HepG2 (cell line): ENCODE data around the gene KLHL30. TPM values are rescaled to one million over a fixed set of nuclear protein-coding genes. Genes with fewer than 3 reads are reported as not detected.

Experiments used
- ATAC-seq: fragments of 200-7000 bp; cut with Tn5 transposase; 3 replicates; pipeline ENCODE4 v1.9.1; 2020; ENCODE audit warnings: mild to moderate bottlenecking, moderate library complexity
- BruUV-seq: library from RNA; stranded (reverse); fragments of 400-500 nt; replicated peaks from 2 replicates; lab custom pipeline; 2021; lab: Mats Ljungman, UMichigan
- CTCF ChIA-PET: fragments of 300-600 bp; formaldehyde crosslinking; extraction: SDS; loops from one replicate; lab custom pipeline; 2021; ENCODE audit warnings: low total read pairs, inconsistent platforms, low intra/inter-chr PET ratio; lab: Yijun Ruan, JAX
- POLR2A ChIA-PET: fragments of 350-600 bp; sonication (Branson Sonifier 250); formaldehyde crosslinking; loops from one replicate; lab custom pipeline; 2020; ENCODE audit warnings: antibody characterized with exemption, inconsistent platforms; lab: Yijun Ruan, JAX
- DNase-seq: peaks from one replicate; pipeline ENCODE4 v3.0.0-alpha.2; 2015; ENCODE audit warnings: low spot score
- FAIRE-seq: peaks from 3 replicates; lab custom pipeline; 2011; peaks lifted over from hg19 to GRCh38; lab: Jason Lieb, UNC
- H2AFZ ChIP-seq: one replicate; pipeline ENCODE4 v1.6.1; 2011; ENCODE audit warnings: low read length, inconsistent platforms
- H3K27ac ChIP-seq: fragments of 300-600 bp; 3 replicates; pipeline ENCODE4 v1.8.0; 2011; ENCODE audit warnings: mixed run types, mild to moderate bottlenecking, mixed read lengths, low read length, inconsistent platforms; ENCODE audit not compliant: insufficient read depth; ENCODE audit errors: extremely low read length
- H3K27me3 ChIP-seq, 2 experiments: fragments of 200-600 bp in 1 of 2; 2 replicates in 1 of 2; 3 replicates in 1 of 2; pipeline versions ENCODE4 v1.6.0 to v1.8.0; 2011; ENCODE audit warnings: low read length in 2 of 2, mild to moderate bottlenecking in 2 of 2, moderate library complexity in 2 of 2, inconsistent platforms in 1 of 2; ENCODE audit not compliant: insufficient read depth in 2 of 2, control insufficient read depth in 1 of 2
- H3K36me3 ChIP-seq, 2 experiments: fragments of 200-600 bp in 1 of 2; replicated peaks in 1 of 2; 2 replicates in 1 of 2; 3 replicates in 1 of 2; pipeline versions ENCODE4 v1.5.1 to v1.8.0; 2011; ENCODE audit warnings: low read length in 2 of 2, inconsistent platforms in 1 of 2; ENCODE audit not compliant: insufficient read depth in 2 of 2, control insufficient read depth in 1 of 2
- H3K4me1 ChIP-seq: 2 replicates; pipeline ENCODE4 v1.5.1; 2012; ENCODE audit warnings: low read length, inconsistent platforms; ENCODE audit not compliant: insufficient read depth
- H3K4me2 ChIP-seq: 2 replicates; pipeline ENCODE4 v1.6.0; 2011; ENCODE audit warnings: low read depth, low read length, inconsistent platforms
- H3K4me3 ChIP-seq, 3 experiments: fragments of 200-600 bp in 1 of 3; sonication (generic), shearing (Covaris generic) in 1 of 3; replicated peaks in 1 of 3; 2 replicates each; pipeline ENCODE4 v1.5.1; 2011 to 2016; ENCODE audit warnings: low read length in 3 of 3, inconsistent platforms in 2 of 3, low read depth in 2 of 3, mild to moderate bottlenecking in 2 of 3, control low read depth in 1 of 3, mixed read lengths in 1 of 3; ENCODE audit not compliant: insufficient read depth in 1 of 3
- H3K79me2 ChIP-seq: one replicate; pipeline ENCODE4 v1.6.1; 2011; ENCODE audit warnings: low read length, inconsistent platforms; ENCODE audit not compliant: insufficient read depth
- H3K9ac ChIP-seq: 2 replicates; pipeline ENCODE4 v1.6.0; 2011; ENCODE audit warnings: mild to moderate bottlenecking, low read depth, low read length, inconsistent platforms; ENCODE audit not compliant: insufficient read depth
- H3K9me3 ChIP-seq: 2 replicates; pipeline ENCODE4 v1.5.1; 2012; ENCODE audit warnings: mild to moderate bottlenecking, low read length
- H4K20me1 ChIP-seq: 2 replicates; pipeline ENCODE4 v1.6.0; 2011; ENCODE audit warnings: inconsistent platforms, mild to moderate bottlenecking, low read length, moderate library complexity; ENCODE audit not compliant: insufficient read depth
- NFE2 ChIP-seq: sonication (generic); formaldehyde crosslinking; IDR thresholded peaks from 2 replicates; pipeline ENCODE4 v1.4.0; 2020; ENCODE audit warnings: missing genetic modification reagents
- NR2C2 ChIP-seq: sonication (generic); formaldehyde crosslinking; IDR thresholded peaks from 2 replicates; pipeline ENCODE4 v1.4.0; 2020; ENCODE audit warnings: missing genetic modification reagents, mild to moderate bottlenecking, moderate library complexity, borderline replicate concordance
- NRL ChIP-seq: sonication (generic); formaldehyde crosslinking; IDR thresholded peaks from 2 replicates; pipeline ENCODE4 v1.5.0; 2020; ENCODE audit warnings: missing genetic modification reagents, mild to moderate bottlenecking, moderate library complexity, borderline replicate concordance
- POLR2A ChIP-seq, 2 experiments: IDR thresholded peaks; 2 replicates each; pipeline ENCODE4 v1.6.1; 2011; ENCODE audit warnings: low read depth in 2 of 2, low read length in 2 of 2, mild to moderate bottlenecking in 1 of 2, moderate library complexity in 1 of 2; ENCODE audit not compliant: insufficient read depth in 1 of 2
- TAF15 ChIP-seq: fragments of 200-400 bp; formaldehyde crosslinking; IDR thresholded peaks from one replicate; pipeline ENCODE4 v1.6.1; 2018; ENCODE audit warnings: mild to moderate bottlenecking, low read depth, low read length; ENCODE audit not compliant: poor library complexity, severe bottlenecking
- ZNF230 ChIP-seq: sonication (generic); formaldehyde crosslinking; IDR thresholded peaks from 2 replicates; pipeline ENCODE4 v1.4.0; 2020; ENCODE audit warnings: mild to moderate bottlenecking, missing genetic modification reagents
- ZNF792 ChIP-seq: IDR thresholded peaks from 2 replicates; pipeline ENCODE4 v1.6.1; 2016
- WGBS: methylation state at CpG from one replicate; pipeline ENCODE4 v1.1.6; 2017; ENCODE audit warnings: low lambda C conversion rate; 5-methylcytosine and 5-hydroxymethylcytosine counted together
- in situ Hi-C: cut with HindIII; loops from 2 replicates; pipeline ENCODE4 v1.10.0; 2017; ENCODE audit warnings: low pct_unique_long_range_greater_than_20kb; ENCODE audit not compliant: extremely low pct_ligation_motif_present
- intact Hi-C: fragments of 100-400 bp; cut with micrococcal nuclease; formaldehyde crosslinking; loops from one replicate; pipeline ENCODE4 v1.10.0; 2022; ENCODE audit not compliant: unreplicated experiment
- polyA plus RNA-seq, 8 experiments: library from polyadenylated mRNA; depleted of rRNA in 3 of 8; stranded (reverse) in 7 of 8; unstranded in 1 of 8; fragments of >200 nt; fragmentation: Illumina TruSeq in 4 of 8; extraction: Trizol in 4 of 8; gene quantifications; 2 replicates each; pipeline versions ENCODE4 v1.2.1 to v1.2.3, GENCODE V29; 2011 to 2016; ENCODE audit warnings: low read depth in 4 of 8, missing spikeins in 1 of 8, mixed read lengths in 1 of 8; ENCODE audit not compliant: insufficient read depth in 1 of 8
- total RNA-seq, 5 experiments: library from RNA; depleted of rRNA; stranded (reverse); fragments of >200 nt; fragmentation: Illumina TruSeq; extraction: Trizol; gene quantifications; 2 replicates each; pipeline ENCODE4 v1.2.3, GENCODE V29; 2016; ENCODE audit warnings: low read depth in 1 of 5
- TF ChIP-seq, protein P1 (sequence below): sonication (generic); formaldehyde crosslinking; IDR thresholded peaks from 2 replicates; pipeline ENCODE4 v1.8.0; 2022; ENCODE audit warnings: mild to moderate bottlenecking, missing genetic modification reagents, borderline replicate concordance
- TF ChIP-seq, protein P2 (sequence below): sonication (generic); formaldehyde crosslinking; IDR thresholded peaks from 2 replicates; pipeline ENCODE4; 2020; ENCODE audit warnings: missing genetic modification reagents, mild to moderate bottlenecking, borderline replicate concordance
- TF ChIP-seq, protein P3 (sequence below): IDR thresholded peaks from 2 replicates; pipeline ENCODE4 v1.6.1; 2016; ENCODE audit warnings: low read depth, control low read depth
- TF ChIP-seq, protein P4 (sequence below): sonication (generic); formaldehyde crosslinking; IDR thresholded peaks from 2 replicates; pipeline ENCODE4 v1.8.1; 2023; ENCODE audit warnings: mild to moderate bottlenecking, inconsistent platforms, moderate library complexity, missing genetic modification reagents, borderline replicate concordance

KLHL30 gene
- total and polyA plus RNA-seq, 2 of the 13 experiments (the other 11 are each of a cell fraction or from before 2014, with no cell fraction given), result 0.05 TPM; not detected in 1

DNA sequence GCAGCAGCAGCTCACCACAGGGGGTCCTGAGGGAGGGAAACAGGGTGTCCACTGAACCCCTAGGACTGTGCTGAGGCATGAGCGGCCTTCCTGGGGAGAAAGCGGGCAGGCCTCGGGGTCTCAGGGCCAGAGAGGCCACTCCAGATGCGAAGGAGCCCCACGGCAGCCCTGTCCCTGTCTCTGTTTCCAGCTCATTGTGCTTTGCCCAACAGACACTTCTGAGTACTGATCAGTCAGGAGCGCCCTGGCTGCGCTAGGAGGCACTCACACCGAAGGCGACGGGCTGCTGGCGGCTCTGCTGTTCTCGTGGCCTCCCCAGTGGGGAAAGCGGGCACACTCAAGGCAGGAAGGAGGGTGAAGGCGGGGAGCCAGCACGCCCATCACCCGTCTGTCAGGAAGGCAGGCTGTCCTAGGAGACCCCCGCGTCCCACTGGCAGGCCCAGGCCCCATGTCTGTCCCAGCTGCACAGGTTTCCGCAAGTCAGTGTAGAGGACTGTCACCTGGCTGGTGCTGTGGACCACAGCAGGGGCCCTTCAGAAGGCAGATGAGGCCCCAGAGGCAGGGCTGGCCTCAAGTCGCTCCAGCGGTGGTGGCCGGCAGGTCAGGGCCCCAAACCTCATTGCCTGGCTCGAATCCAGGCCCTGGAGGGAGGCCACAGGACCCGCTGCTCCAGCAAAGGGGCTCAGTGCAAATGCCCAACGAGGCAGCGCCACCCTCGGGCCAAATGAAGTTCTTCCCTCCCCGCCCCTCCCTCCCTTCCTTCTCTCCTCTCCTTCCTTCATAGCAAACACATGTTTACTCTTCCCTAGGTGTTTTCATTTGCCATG, 31.6 kb upstream of the KLHL30 start (continued):
- TF ChIP-seq, protein P1, sequence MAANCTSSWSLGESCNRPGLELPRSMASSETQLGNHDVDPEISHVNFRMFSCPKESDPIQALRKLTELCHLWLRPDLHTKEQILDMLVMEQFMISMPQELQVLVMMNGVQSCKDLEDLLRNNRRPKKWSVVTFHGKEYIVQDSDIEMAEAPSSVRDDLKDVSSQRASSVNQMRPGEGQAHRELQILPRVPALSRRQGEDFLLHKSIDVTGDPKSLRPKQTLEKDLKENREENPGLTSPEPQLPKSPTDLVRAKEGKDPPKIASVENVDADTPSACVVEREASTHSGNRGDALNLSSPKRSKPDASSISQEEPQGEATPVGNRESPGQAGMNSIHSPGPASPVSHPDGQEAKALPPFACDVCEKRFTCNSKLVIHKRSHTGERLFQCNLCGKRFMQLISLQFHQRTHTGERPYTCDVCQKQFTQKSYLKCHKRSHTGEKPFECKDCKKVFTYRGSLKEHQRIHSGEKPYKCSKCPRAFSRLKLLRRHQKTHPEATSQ, result no peak
- TF ChIP-seq NFE2 (CRISPR knock-in tag) (no peak), NR2C2 (CRISPR knock-in tag) (no peak), ZNF230 (CRISPR knock-in tag) (no peak)

DNA sequence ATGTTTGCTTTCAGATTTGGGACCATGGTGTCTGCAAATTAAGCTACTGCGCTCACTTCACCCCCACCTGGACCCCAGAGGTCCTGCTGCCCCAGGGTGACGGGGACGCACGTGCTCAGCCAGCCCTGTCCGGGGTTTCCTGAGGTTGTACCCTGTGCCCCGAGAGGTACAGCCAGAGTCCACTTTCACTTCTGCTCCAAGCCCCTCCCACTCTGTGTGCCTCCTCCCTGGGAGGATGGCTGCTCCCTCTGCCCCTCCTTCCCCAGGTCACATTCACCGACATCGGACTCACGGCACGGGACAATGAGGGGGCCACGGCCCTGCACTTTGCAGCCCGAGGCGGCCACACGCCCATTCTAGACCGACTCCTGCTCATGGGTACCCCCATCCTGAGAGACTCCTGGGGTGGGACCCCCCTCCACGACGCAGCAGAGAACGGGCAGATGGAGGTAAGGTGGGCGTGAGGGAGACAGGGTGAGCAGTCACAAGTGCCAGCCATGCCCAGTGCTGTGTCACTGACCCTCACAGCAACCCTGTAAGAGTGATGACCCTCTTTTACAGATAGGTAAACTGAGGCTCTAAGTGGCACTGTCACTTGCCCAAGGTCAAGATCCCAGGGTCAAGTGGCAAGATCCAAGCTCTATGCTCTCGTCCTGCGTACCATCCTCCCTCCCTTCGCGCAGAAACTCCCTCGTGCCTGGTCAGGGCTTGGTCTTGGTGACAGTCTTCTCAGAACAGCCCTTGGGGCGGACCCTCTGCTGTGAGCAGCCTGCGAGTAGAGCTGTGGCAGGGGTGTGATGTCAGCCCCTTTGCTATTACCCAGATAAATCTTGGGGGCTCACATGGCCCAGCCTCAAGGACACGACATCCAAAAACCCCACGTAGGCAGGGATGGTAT, 30.7 kb upstream of the KLHL30 start:
- no TSS peak for BruUV-seq
- Histone ChIP-seq H4K20me1 (no peaks in the 10 kb centered on the region), H3K36me3 (no peaks in the 10 kb centered on the region), H3K4me2 (peak overlapping the region; percentile 95), H3K4me3 (peak overlapping the region; percentile 52 to 73 (median 53)), H3K27ac (no peak overlapping the region), H2AFZ (no peak overlapping the region), H3K9me3 (no peaks in the 10 kb centered on the region), H3K79me2 (no peaks in the 10 kb centered on the region), H3K9ac (peak overlapping the region; percentile 50; the same call in 1 of the 2 replicates), H3K4me1 (peaks cover 49% of the 10 kb centered on the region), H3K27me3 (peaks cover 9 to 32% of the 10 kb centered on the region in 2 experiments)
- POLR2A ChIA-PET, result interaction anchor here (3.2 kb wide), 1 partner anchor 47 kb away, joined by 18 read pairs; the partner anchor contains the start of gene SCLY
- in situ Hi-C loops, result loop anchor here (5.0 kb wide), 1 partner anchor 250 kb away; the partner anchor contains the start of gene RAMP1
- DNase-seq (peak; percentile 81), ATAC-seq (peak; percentile 78), FAIRE-seq (peak; percentile 56)
- CTCF ChIA-PET, result interaction anchor here (1.5 kb wide), 1 partner anchor 249 kb away, joined by 5 read pairs; no protein-coding TSS in a partner anchor
- 32% methylated on average over 28 of the region's 28 CpGs for WGBS
- intact Hi-C loops, result loop anchor here (1.0 to 5.0 kb wide), 4 partner anchors 47 to 249 kb away; partner anchors contain the start of genes SCLY and UBE2F
- TF ChIP-seq, protein P2, sequence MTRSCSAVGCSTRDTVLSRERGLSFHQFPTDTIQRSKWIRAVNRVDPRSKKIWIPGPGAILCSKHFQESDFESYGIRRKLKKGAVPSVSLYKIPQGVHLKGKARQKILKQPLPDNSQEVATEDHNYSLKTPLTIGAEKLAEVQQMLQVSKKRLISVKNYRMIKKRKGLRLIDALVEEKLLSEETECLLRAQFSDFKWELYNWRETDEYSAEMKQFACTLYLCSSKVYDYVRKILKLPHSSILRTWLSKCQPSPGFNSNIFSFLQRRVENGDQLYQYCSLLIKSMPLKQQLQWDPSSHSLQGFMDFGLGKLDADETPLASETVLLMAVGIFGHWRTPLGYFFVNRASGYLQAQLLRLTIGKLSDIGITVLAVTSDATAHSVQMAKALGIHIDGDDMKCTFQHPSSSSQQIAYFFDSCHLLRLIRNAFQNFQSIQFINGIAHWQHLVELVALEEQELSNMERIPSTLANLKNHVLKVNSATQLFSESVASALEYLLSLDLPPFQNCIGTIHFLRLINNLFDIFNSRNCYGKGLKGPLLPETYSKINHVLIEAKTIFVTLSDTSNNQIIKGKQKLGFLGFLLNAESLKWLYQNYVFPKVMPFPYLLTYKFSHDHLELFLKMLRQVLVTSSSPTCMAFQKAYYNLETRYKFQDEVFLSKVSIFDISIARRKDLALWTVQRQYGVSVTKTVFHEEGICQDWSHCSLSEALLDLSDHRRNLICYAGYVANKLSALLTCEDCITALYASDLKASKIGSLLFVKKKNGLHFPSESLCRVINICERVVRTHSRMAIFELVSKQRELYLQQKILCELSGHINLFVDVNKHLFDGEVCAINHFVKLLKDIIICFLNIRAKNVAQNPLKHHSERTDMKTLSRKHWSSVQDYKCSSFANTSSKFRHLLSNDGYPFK (CRISPR knock-in tag), result no peak
- TF ChIP-seq POLR2A (IDR thresholded peaks at IDR 0.05; ENCODE audit: insufficient read depth in 1 of 2, low read depth in 2 of 2, low read length in 2 of 2) (peak in 1 of 2 experiments; percentile 52; a peak in 1 of 4 replicates), NRL (no peak), ZNF792 (peak; percentile 53; the same call in 1 of the 2 replicates), TAF15 (no peak)
- TF ChIP-seq, protein P3, sequence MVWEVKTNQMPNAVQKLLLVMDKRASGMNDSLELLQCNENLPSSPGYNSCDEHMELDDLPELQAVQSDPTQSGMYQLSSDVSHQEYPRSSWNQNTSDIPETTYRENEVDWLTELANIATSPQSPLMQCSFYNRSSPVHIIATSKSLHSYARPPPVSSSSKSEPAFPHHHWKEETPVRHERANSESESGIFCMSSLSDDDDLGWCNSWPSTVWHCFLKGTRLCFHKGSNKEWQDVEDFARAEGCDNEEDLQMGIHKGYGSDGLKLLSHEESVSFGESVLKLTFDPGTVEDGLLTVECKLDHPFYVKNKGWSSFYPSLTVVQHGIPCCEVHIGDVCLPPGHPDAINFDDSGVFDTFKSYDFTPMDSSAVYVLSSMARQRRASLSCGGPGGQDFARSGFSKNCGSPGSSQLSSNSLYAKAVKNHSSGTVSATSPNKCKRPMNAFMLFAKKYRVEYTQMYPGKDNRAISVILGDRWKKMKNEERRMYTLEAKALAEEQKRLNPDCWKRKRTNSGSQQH (CRISPR knock-in tag), result no peak
- TF ChIP-seq, protein P4, sequence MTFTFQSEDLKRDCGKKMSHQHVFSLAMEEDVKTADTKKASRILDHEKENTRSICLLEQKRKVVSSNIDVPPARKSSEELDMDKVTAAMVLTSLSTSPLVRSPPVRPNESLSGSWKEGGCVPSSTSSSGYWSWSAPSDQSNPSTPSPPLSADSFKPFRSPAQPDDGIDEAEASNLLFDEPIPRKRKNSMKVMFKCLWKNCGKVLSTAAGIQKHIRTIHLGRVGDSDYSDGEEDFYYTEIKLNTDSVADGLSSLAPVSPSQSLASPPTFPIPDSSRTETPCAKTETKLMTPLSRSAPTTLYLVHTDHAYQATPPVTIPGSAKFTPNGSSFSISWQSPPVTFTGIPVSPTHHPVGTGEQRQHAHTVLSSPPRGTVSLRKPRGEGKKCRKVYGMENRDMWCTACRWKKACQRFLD (CRISPR knock-in tag), result 0 out of 2 replicates have a peak, but pooled peaks have one; percentile 22
